WTC11 (cell line): ENCODE results near the gene CIART.

Experiments
- CTCF ChIP-seq: fragments of 200-600 bp; IDR thresholded peaks from 2 replicates; pipeline ENCODE4 v1.8.0; 2022; ENCODE audit warnings: antibody characterized with exemption
- E2F5 ChIP-seq: sonication (generic); formaldehyde crosslinking; IDR thresholded peaks from 2 replicates; pipeline ENCODE4 v1.8.1; 2022; ENCODE audit warnings: mild to moderate bottlenecking, moderate library complexity, missing genetic modification reagents
- IRF2 ChIP-seq: sonication (generic); formaldehyde crosslinking; IDR thresholded peaks from 2 replicates; pipeline ENCODE4 v1.8.0; 2022; ENCODE audit warnings: low read depth, missing genetic modification reagents, borderline replicate concordance
- TEAD4 ChIP-seq: sonication (generic); formaldehyde crosslinking; IDR thresholded peaks from 2 replicates; pipeline ENCODE4 v1.8.0; 2022; ENCODE audit warnings: mild to moderate bottlenecking, missing genetic modification reagents
- TF ChIP-seq, protein P1 (sequence below): fragments of 250-450 bp; sonication (Bioruptor Pico); IDR thresholded peaks from 2 replicates; pipeline ENCODE4 v1.9.0; 2021; ENCODE audit warnings: moderate library complexity, mild to moderate bottlenecking, inconsistent platforms, borderline replicate concordance
- TF ChIP-seq, protein P2 (sequence below): sonication (generic); formaldehyde crosslinking; IDR thresholded peaks from 2 replicates; pipeline ENCODE4 v1.8.0; 2023; ENCODE audit warnings: missing genetic modification reagents, mild to moderate bottlenecking, borderline replicate concordance
- TF ChIP-seq, protein P3 (sequence below): sonication (generic); formaldehyde crosslinking; IDR thresholded peaks from 2 replicates; pipeline ENCODE4 v1.8.0; 2022; ENCODE audit warnings: mild to moderate bottlenecking, missing genetic modification reagents
- TF ChIP-seq, protein P4 (sequence below): sonication (generic); formaldehyde crosslinking; IDR thresholded peaks from 2 replicates; pipeline ENCODE4 v1.8.0; 2022; ENCODE audit warnings: missing genetic modification reagents

- no peak for TF ChIP-seq CTCF
- TF ChIP-seq, protein P1, sequence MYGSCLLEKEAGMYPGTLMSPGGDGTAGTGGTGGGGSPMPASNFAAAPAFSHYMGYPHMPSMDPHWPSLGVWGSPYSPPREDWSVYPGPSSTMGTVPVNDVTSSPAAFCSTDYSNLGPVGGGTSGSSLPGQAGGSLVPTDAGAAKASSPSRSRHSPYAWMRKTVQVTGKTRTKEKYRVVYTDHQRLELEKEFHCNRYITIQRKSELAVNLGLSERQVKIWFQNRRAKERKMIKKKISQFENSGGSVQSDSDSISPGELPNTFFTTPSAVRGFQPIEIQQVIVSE (CRISPR knock-in tag) = no peak
- TF ChIP-seq, protein P2, sequence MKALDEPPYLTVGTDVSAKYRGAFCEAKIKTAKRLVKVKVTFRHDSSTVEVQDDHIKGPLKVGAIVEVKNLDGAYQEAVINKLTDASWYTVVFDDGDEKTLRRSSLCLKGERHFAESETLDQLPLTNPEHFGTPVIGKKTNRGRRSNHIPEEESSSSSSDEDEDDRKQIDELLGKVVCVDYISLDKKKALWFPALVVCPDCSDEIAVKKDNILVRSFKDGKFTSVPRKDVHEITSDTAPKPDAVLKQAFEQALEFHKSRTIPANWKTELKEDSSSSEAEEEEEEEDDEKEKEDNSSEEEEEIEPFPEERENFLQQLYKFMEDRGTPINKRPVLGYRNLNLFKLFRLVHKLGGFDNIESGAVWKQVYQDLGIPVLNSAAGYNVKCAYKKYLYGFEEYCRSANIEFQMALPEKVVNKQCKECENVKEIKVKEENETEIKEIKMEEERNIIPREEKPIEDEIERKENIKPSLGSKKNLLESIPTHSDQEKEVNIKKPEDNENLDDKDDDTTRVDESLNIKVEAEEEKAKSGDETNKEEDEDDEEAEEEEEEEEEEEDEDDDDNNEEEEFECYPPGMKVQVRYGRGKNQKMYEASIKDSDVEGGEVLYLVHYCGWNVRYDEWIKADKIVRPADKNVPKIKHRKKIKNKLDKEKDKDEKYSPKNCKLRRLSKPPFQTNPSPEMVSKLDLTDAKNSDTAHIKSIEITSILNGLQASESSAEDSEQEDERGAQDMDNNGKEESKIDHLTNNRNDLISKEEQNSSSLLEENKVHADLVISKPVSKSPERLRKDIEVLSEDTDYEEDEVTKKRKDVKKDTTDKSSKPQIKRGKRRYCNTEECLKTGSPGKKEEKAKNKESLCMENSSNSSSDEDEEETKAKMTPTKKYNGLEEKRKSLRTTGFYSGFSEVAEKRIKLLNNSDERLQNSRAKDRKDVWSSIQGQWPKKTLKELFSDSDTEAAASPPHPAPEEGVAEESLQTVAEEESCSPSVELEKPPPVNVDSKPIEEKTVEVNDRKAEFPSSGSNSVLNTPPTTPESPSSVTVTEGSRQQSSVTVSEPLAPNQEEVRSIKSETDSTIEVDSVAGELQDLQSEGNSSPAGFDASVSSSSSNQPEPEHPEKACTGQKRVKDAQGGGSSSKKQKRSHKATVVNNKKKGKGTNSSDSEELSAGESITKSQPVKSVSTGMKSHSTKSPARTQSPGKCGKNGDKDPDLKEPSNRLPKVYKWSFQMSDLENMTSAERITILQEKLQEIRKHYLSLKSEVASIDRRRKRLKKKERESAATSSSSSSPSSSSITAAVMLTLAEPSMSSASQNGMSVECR (CRISPR knock-in tag) = no peak; the same call in none of the 2 replicates
- TF ChIP-seq, protein P3, sequence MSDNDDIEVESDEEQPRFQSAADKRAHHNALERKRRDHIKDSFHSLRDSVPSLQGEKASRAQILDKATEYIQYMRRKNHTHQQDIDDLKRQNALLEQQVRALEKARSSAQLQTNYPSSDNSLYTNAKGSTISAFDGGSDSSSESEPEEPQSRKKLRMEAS = peak; percentile 91
- TF ChIP-seq E2F5 = peak; percentile 44; the same call in 1 of the 2 replicates
- TF ChIP-seq, protein P4, sequence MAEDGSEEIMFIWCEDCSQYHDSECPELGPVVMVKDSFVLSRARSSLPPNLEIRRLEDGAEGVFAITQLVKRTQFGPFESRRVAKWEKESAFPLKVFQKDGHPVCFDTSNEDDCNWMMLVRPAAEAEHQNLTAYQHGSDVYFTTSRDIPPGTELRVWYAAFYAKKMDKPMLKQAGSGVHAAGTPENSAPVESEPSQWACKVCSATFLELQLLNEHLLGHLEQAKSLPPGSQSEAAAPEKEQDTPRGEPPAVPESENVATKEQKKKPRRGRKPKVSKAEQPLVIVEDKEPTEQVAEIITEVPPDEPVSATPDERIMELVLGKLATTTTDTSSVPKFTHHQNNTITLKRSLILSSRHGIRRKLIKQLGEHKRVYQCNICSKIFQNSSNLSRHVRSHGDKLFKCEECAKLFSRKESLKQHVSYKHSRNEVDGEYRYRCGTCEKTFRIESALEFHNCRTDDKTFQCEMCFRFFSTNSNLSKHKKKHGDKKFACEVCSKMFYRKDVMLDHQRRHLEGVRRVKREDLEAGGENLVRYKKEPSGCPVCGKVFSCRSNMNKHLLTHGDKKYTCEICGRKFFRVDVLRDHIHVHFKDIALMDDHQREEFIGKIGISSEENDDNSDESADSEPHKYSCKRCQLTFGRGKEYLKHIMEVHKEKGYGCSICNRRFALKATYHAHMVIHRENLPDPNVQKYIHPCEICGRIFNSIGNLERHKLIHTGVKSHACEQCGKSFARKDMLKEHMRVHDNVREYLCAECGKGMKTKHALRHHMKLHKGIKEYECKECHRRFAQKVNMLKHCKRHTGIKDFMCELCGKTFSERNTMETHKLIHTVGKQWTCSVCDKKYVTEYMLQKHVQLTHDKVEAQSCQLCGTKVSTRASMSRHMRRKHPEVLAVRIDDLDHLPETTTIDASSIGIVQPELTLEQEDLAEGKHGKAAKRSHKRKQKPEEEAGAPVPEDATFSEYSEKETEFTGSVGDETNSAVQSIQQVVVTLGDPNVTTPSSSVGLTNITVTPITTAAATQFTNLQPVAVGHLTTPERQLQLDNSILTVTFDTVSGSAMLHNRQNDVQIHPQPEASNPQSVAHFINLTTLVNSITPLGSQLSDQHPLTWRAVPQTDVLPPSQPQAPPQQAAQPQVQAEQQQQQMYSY = no peak
- no peak for TF ChIP-seq TEAD4
- TF ChIP-seq IRF2 (CRISPR knock-in tag) = no peak
Observed at GRCh38 chr1:150281758-150282557, at the start of gene CIART.
